ENCODE results near the gene P2RY6.

DNA sequence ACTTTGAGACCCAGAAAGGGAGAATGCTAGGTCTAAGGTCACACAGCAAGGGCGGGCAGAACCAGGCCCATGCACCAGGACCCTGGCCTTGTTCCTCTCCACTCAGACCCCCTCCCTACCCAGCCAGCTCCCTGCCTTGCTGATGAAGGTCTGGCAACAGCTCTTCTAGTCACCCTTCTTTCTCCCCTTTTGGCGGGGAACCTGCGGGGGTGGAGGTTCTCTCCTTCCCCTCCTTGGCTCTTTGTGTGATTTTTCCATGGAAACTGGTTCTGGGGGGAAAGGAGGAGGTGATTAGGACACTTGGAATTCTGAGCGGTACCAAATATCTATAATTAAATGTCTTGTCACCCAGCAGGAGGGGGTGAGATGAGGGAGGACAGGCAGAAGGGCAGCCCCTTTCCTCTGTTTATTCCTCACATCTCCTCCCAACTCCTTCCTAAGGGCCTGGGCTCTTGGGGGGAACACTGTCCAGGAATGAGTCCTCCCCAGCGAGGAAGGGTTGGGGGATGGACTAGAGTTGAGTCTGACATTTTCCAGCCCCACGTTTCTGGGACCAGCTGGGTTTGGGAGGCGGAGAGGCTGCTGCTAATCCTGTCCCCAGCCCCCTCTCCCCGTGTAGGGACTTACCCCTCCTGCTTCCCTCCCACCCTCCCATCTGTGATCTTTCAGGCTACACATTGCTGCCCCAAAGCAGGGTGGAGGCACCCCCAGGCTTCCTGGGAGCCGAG, 43.3 kb downstream of the P2RY6 start:
- TF ChIP-seq CTCF (conservative IDR thresholded peaks at IDR 0.05; ENCODE audit: low read length) (no peak), EZH2phosphoT487 (IDR thresholded peaks at IDR 0.05; ENCODE audit: borderline replicate concordance) (no peak)
